Pancreas (tissue), 10 donors: Measurements from ENCODE around the gene UCK2. TPM values are rescaled to one million over a fixed set of nuclear protein-coding genes. Genes with fewer than 3 reads are reported as not detected.

Experiments used
- ATAC-seq, 4 donors: fragments of 200-7000 bp; cut with Tn5 transposase; one replicate each; pipeline versions ENCODE4 v1.8.0 to v1.9.1; 2020; ENCODE audit warnings: mild to moderate bottlenecking in 4 of 4, moderate library complexity in 4 of 4
- DNase-seq, 6 donors: peaks; one replicate each; pipeline ENCODE4 v3.0.0-alpha.2; 2020
- FAIRE-seq: peaks from 2 replicates; lab custom pipeline; 2012; peaks lifted over from hg19 to GRCh38; lab: Jason Lieb, UNC
- H3K27ac ChIP-seq, 4 donors: fragments of 200-600 bp; sonication (generic); 1 replicate in 3 of 4; 2 replicates in 1 of 4; pipeline versions ENCODE4 v1.5.0 to v1.8.0; 2020
- H3K27me3 ChIP-seq, 4 donors: fragments of 200-600 bp; one replicate each; pipeline ENCODE4 v1.8.0; 2021
- H3K36me3 ChIP-seq, 3 donors: fragments of 200-600 bp; sonication (generic) in 1 of 3; one replicate each; pipeline versions ENCODE4 v1.5.0 to v1.8.0; 2020 to 2021
- H3K4me1 ChIP-seq, 3 donors: fragments of 200-600 bp; one replicate each; pipeline ENCODE4 v1.8.0; 2021
- H3K4me3 ChIP-seq, 4 donors: fragments of 200-600 bp; sonication (generic) in 2 of 4; one replicate each; pipeline versions ENCODE4 v1.5.0 to v1.8.0; 2020 to 2021
- H3K9me3 ChIP-seq, 4 donors: fragments of 200-600 bp; one replicate each; pipeline ENCODE4 v1.8.0; 2021
- CTCF ChIP-seq, 4 donors: fragments of 200-600 bp; sonication (generic) in 3 of 4; IDR thresholded peaks; one replicate each; pipeline versions ENCODE4 v1.5.0 to v1.8.0; 2021; ENCODE audit warnings: antibody characterized with exemption in 4 of 4
- WGBS, 2 donors: extraction: QIAGEN DNeasy Blood & Tissue Kit; methylation state at CpG; one replicate each; pipeline ENCODE4 v1.1.7; 2013; 5-methylcytosine and 5-hydroxymethylcytosine counted together
- intact Hi-C, 3 donors: fragments of 100-400 bp; cut with DNase I; formaldehyde crosslinking; loops; one replicate each; pipeline versions ENCODE4 v1.11.1 to v1.14.2; 2022
- polyA plus RNA-seq, 2 donors: library from polyadenylated mRNA; stranded (reverse); fragments of 200-250 nt; gene quantifications; one replicate each; pipeline ENCODE4 v1.2.3, GENCODE V29; 2013
- total RNA-seq, 6 donors: library from RNA; stranded (reverse); fragmentation: NEBNext Ultra II Directional in 4 of 6; extraction: Animal tissue kit (Norgen Biotek cat#: 25700) in 4 of 6; gene quantifications; one replicate each; pipeline versions ENCODE4 v1.2.1 to v1.2.4, GENCODE V29; 2021 to 2023
- donor health status: healthy with polysubstance abuse.
- donor health status: DM: no; HTN: no; CAD: no; lungs with moderate emphysema.
- donor health status: DM: no; HTN: no; CAD: no.
- donor health status: control.
- donor health status: control.
- donor health status: Bipolar disorder and iron deficiency.
- donor health status: DM: yes; HTN: yes; CAD: no.
- donor health status: DM: no; HTN: no; CAD: no.
- donor health status: DM: no; HTN: no; CAD: no.
- donor health status: DM: yes; HTN: yes; CAD: no.

The UCK2 gene
- total and polyA plus RNA-seq, 8 donors = 10.6 to 25.5 (median 15.5) TPM

DNA sequence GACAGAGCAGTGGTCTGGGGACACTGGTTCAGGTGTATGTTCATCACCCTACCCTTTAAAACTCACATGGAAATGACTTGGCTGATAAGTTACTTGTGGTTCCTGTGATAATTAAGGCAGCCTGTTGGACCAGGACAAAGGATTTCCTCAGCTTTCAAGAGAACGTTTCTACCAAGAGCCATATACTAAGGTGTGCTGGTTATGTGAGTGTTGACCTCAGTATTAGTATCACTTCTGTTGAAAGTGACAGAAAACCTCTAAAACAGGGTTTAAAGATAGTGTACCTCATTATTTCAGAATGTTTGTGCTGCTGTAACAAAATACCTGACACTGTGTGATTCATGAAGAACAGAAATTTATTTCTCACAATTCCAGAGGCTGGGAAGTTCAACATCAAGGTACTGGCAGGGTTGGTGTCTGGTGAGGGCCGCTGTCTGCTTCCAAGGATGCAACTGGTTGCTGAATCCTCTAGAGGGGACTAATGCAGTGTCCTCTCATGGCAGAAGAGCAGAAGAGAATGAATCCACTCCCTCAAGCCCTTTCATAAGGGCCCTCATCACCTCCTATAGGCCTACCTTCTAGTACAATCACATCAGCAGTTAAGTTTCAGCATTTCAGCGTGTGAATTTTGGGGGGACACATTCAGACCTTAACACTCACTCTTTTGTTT, 54.9 kb downstream of the UCK2 start:
- DNase-seq (no peak), ATAC-seq (no peak)

DNA sequence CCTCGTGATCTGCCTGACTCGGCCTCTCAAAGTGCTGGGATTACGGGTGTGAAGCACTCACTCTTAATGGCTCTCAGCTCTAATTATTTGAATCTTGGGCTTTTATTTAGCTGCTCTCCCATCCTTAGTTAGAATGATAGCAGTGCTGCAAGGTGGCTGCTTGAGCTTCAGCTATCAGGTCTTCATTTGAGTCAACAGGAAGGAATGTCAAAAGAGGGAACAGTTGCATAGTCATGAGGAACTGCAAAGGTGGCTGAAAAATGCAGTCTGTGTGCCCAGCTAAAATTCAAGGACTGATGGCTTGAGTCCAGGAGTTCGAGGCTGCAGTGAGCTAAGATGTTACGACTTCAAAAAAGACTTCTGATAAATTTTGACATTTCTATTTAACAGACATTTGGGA, 55.6 kb downstream of the UCK2 start:
- WGBS, 2 donors = 69 to 71% methylated on average over 5 of the region's 5 CpGs
- ATAC-seq (no peak), DNase-seq (no peak), FAIRE-seq (no peak)
- TF ChIP-seq CTCF (IDR thresholded peaks at IDR 0.05) = no peak
- Histone ChIP-seq H3K27ac (no peak overlapping the region), H3K36me3 (no peaks in the 10 kb centered on the region), H3K9me3 (no peaks in the 10 kb centered on the region), H3K4me1 (peaks cover 21 to 37% (median 37%) of the 10 kb centered on the region in 3 donors), H3K27me3 (no peaks in the 10 kb centered on the region), H3K4me3 (no peak overlapping the region)
- intact Hi-C loops = no loop called here

More for the DNA sequence above, 54.9 kb downstream of the UCK2 start:
- TF ChIP-seq CTCF (IDR thresholded peaks at IDR 0.05) = no peak
- Histone ChIP-seq H3K27ac (no peak overlapping the region), H3K4me3 (no peak overlapping the region), H3K9me3 (no peaks in the 10 kb centered on the region), H3K27me3 (no peaks in the 10 kb centered on the region), H3K36me3 (no peaks in the 10 kb centered on the region), H3K4me1 (peaks cover 18 to 34% (median 30%) of the 10 kb centered on the region in 3 donors)
- FAIRE-seq = no peak
- 76 to 79% methylated on average over 3 of the region's 3 CpGs for WGBS, 2 donors
- intact Hi-C loops = no loop called here

- TF ChIP-seq CTCF (IDR thresholded peaks at IDR 0.05) = no peak
- FAIRE-seq (no peak), ATAC-seq (peak in 3 of 4 donors; percentile 10 to 17 (median 12)), DNase-seq (no peak)
- Histone ChIP-seq H3K36me3 (no peaks in the 10 kb centered on the region), H3K4me3 (no peak overlapping the region), H3K9me3 (no peaks in the 10 kb centered on the region), H3K4me1 (peaks cover 21 to 47% (median 47%) of the 10 kb centered on the region in 3 donors), H3K27me3 (no peaks in the 10 kb centered on the region), H3K27ac (peak overlapping the region in 2 of 4 donors; percentile 35 to 62)
- intact Hi-C loops = no loop called here
- 61 to 67% methylated on average over 9 of the region's 9 CpGs for whole genome bisulfite sequencing, 2 donors
Observed at GRCh38 chr1:165884009-165884689, 56.7 kb downstream of the UCK2 start.

- FAIRE-seq = no peak
Observed at GRCh38 chr1:165884690-165885304, 57.4 kb downstream of the UCK2 start.

More at GRCh38 chr1:165884690-165885304, 57.4 kb downstream of the UCK2 start:
- WGBS, 2 donors = 24 to 25% methylated on average over 5 of the region's 5 CpGs
- no peak for TF ChIP-seq CTCF (IDR thresholded peaks at IDR 0.05)
- Histone ChIP-seq H3K27ac (peak overlapping the region in 2 of 4 donors; percentile 35 to 62), H3K27me3 (no peaks in the 10 kb centered on the region), H3K9me3 (no peaks in the 10 kb centered on the region), H3K36me3 (no peaks in the 10 kb centered on the region), H3K4me1 (peaks cover 21 to 47% (median 47%) of the 10 kb centered on the region in 3 donors), H3K4me3 (no peak overlapping the region)
- DNase-seq = no peak
- intact Hi-C loops = no loop called here
- ATAC-seq = peak in 3 of 4 donors; percentile 5 to 54 (median 26)
